Dermis blood vessel endothelial cell (primary cell): ENCODE results near the gene TMEM182. TPM values are rescaled to one million over a fixed set of nuclear protein-coding genes. Genes with fewer than 3 reads are reported as not detected.

ENCODE experiments used
- DNase-seq: peaks from one replicate; pipeline ENCODE4 v3.0.0; 2010
- total RNA-seq: library from RNA; depleted of rRNA; stranded (reverse); fragments of >200 nt; gene quantifications from 2 replicates; pipeline ENCODE4 v1.2.3, GENCODE V29; 2014

TMEM182 gene
- total RNA-seq, 1 donor from 2014 or later = 0.51 TPM

DNA sequence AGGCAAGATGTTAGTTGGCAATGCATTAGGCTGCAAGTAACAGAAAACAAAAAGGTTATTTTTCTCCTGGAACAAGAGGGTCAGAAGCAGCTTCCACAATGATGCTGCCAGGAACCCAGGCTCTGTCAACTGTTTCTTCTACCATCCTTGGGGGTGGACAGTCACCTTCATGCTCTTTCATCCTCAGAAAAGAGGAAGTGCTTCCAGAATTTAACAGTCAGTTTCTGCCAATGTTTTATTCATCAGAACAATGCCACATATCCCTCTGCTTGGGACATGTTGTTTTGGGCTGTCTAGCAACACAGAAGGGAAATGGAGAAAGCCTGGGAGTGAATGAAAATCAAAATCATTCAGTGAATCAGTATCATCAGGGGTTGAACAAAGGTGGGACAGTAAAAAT, 7.1 kb downstream of the TMEM182 start:
- DNase-seq = no peak

DNA sequence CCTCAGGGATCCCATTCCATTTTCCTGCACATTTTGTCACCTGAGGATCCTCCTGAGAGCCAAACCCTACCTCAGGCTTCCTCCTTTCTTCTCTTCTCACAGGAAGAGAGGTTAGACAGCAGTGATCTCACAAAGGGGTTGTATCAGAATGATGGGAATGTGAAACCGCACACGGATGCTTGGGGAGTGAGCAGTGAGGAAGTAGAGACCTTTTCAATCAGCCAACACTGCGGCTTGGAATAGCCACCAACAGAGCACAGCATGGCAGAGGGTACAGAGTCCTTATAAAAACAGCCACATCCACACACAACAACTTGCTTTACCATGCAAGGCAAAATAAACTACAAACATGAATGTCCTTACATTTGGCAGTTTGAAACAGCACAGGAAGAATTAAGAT, 8.7 kb downstream of the TMEM182 start:
- DNase-seq = no peak

DNA sequence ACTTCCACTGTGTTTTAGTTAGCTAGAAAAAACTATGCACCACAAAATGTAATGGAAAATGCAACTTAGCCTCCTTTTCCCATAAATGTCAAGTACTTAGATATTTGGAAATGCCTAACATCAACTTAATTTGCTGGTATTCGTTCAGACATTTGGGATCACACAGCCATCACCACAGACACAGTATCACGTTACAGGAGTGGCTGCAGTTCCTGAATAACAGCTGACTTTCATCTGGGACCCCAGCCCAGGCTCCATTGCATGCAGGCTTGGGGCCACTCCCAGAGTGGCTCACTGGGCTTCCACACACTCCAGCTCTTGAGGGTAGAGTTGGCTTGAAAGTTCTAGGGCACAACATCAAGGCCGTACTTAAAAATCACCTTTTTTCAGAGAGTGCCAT, 9.3 kb downstream of the TMEM182 start:
- no peak for DNase-seq

DNA sequence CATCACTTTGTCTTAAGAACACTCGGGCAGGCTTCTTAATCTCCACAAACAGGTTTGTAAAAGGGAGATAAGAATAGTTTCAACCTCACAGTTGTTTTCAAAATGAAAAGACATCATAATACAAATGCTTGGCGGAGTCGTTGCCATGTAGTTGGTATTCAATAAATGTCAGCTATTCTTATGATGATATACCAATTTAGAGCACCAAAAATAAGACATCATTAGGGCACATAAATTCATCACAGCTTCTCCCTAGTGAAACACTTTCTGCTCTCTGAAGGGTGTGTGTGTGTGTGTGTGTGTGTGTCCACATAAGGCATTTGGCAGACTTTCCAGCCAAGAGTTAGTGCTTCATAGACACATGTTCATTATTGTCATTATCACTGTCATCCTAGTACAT, 10.8 kb downstream of the TMEM182 start:
- DNase-seq = no peak

DNA sequence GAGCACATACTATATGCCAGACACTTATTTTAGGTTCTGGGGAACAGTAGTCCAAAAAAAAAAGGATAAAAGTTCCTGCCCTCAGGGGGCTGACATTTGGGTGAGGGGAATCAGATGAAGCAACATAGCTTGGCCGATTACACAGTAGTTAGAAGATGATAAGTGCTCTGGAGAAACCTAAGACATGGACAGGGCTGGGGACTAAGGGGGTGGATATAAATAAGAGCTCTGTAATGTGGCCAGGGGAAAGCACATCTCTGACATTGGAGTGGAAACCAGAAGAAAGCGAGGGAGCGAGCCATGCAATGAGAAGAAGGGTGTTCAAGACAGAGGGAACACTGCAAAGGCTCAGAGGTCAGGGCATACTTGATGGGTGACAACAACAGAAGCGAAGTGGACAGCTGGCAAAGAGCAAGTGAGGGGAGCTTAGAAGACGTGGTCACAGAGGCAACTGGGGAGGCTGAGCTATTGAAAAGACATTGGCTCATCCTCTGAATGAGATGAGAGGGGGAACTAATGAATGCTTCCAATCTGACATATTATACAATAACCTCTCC, 11.4 kb downstream of the TMEM182 start:
- DNase-seq = no peak

DNA sequence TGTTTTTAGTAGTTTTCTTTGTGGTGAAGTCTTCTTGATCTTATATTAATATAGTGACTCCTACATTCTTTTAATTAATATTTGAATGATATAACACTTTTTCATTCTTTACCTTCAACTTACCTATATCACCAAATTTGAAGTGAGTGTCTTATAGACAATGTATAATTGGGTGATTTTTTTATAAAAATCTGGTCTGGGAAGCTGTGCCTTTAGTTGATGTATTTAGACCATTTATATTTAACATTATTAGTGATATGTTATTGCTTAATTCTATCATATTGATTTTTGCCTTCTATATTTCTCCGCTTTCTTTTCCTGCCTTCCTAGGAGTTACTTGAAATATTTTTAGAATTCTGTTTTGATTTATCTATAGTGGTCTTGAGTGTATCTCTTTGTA, 16.4 kb downstream of the TMEM182 start:
- no peak for DNase-seq

DNA sequence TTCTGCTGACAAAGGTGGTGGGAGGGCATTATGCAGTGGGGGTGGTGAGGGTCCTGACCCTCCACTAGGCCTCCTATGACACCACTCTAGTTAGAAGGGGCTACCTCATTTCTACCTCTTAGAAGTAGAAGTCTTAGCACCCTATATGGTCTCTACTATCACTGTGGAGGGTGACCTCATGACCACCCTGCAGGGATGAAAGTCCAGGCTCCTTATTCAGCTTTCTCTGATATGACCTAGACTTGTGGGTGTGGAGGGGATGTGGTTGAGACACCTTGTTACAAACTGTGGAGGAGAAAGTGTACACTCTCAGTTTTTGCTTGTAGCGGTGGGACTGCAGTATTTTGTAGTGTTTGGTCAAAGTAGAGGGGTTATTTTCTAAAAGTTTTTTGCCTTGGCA, 18.6 kb downstream of the TMEM182 start:
- DNase-seq = no peak

DNA sequence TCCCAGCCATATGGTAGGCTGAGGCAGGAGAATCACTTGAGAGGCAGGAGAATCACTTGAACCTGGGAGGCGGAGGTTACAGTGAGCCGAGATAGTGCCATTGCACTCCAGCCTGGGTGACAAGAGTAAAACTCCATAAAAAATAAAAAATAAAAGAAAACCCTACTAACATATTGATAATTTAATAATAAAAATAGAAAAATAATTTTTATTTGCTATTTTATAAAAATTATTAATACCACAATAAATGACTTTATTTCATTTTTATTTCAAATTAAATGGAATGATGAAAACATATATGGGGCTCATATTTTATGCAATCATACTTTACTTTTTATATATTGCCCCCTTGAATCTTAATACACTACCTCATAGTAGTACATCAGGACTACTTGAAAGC, 20.4 kb downstream of the TMEM182 start:
- DNase-seq = no peak

DNA sequence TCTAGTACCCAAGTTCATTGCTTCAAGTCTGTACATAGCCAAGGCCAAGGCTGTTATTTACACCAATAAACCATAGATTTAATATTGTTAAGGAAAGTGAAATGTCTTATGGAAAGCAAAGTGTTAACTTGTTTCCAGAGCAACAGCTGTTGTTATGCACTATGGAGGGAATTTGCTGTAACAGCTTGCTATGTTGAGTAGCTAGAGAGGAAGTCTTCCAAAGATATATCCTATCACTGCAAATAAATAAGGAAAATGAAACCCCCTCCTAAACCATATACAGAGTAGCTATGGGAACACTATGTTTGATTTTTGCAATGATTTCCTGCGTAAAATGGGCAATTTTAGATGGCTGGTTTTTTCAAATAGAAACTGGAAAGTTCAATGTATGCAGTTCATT, 21.1 kb downstream of the TMEM182 start:
- no peak for DNase-seq

DNA sequence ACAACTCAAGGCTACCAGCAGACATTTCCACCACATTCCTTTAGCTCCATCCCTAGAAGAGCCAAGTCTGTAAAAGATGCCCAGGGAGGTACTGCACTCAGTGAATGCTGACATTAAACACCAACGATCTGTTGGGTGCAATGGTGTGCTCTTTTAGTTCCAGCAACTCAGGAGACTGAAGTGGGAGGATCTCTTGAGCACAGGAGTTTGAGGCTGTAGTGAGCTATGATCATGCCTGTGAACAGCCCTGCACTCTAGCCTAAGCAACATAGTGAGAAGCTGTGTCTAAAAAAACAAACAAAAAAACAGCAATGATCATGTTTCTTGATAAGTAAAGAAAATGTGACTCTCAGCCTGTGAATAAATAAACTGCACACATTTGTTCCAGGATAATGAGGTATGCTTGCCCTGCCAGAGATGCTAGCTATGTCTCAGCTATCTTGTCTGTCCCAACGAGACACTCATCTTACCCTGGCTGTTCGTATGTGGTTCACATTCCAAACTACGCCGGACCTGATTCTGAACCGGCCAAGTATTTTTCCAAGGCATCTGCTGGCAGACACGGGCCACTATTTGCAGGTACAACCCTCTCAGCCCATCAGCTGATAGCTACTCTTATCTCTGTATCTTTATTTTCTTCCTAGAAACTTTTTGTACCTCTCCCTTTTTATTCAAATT, 21.8 kb downstream of the TMEM182 start:
- DNase-seq = no peak

DNA sequence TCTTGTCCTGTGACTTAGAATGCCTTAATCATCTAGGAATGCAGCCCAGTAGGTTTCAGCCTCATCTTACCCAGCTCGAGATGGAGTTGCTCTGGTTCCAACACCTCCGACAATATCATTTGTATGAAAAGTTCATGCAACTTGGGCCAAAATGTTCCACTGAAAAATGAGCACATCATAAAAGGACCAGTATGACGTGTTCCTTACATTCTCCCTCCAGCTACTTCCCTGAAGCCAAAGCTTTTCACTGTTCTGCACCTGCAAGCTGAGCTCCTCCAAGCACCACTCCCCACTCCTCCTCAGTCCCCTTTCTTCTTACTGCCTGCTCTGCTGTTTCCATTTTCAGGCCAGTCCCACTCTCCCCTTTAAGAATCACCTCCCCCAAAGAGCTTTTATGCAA, 23.1 kb downstream of the TMEM182 start:
- DNase-seq = no peak

DNA sequence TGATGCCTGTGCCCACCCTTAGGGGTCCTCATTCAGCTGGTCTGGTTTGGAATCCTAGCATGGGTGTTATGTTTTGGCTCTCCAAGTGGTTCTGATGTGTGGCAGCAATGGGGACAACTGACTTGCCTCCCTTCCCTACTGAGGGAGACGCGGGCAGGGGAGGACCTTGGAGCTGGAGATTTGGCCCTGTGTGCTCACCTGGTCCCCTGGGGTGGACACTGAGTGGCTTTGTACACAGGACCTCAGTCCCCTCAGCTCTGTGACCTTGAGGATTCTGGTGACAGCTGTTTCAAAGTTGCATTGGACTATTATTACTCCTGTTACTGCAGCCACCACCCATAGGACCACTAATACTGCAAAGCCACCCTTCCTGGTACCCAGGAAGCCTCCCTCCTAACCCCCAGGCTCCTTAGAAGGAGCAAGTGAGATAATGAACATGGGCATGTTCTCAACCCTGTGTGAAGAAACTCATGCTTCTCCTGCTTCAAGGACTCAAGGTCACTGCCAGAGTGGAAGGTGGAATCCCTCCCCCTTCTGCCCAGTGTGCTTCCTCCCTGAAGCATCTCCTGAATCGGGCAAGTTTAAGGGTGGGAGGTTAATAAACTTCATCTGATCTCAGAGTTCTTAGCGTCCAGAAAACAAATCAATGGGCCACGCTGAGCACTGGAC, 26.5 kb downstream of the TMEM182 start:
- DNase-seq = no peak

DNA sequence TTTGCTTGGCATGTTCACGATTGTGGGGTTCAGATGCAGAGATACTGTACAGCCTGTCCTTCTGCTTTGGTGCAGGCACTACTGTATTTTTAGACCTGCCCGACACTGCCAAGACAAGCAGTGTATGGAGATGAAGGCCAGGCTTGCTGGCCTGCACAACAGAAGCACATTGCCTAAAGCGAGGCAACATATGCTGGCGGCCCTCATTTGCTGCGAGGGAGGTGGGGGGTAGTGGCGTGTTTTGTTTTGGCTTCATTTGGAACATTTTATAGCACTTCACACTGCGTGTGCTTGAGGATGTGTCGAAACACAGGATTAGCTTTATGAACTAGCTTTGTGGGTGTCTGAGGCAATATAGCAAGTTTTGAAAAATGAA, 27.0 kb downstream of the TMEM182 start:
- DNase-seq = no peak

DNA sequence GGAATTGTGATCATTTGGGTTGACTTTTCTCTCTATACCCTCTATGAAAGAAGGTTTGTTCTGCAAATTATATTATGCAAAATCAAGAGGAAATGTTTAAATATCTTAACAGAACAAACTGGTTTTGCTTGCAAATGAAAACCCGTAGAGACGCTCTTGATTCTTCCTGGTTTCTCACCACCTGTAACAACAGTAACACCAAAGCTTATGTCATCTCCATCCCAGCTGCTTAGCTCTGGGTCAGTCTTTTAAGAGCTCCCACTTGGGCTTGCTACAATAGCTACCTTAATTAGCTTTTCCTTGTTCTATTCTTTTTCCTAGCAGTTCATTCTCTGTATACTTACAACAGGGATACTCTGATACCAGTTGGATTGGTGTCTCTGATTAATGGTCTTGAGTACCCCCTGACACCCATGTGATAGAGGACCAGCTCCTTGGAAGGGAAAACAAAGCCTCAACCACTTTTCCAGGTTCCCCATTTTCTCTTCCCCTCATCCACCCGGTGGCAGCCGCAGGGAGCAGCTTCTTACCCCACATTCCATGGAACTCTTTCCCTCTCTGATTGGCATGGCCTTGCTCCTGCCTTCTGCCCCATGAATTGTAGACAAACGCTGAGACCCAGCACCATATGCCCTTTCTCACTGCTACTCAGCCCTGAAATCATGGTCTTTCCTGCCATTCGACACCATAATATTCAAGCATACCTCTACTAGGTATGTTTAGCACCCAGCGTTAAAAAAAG, 27.7 kb downstream of the TMEM182 start:
- DNase-seq = no peak

DNA sequence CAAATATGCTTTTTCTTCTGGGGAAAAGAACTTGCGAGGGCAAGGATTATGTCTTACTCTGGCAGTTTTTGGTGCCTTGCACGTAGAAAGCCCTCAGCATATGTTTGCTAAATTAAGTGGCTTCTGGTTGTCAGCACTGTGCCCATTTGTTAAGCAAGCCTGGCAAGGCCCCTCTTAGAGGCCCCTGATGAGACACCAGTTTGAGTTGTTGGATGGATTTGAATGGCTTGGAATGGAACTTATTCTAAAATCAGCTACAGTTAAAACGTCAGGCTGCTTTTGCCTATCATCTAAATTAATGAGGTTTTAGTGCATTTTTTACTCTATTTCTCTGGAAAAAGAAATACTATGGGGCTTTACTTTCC, 28.2 kb downstream of the TMEM182 start:
- no peak for DNase-seq

DNA sequence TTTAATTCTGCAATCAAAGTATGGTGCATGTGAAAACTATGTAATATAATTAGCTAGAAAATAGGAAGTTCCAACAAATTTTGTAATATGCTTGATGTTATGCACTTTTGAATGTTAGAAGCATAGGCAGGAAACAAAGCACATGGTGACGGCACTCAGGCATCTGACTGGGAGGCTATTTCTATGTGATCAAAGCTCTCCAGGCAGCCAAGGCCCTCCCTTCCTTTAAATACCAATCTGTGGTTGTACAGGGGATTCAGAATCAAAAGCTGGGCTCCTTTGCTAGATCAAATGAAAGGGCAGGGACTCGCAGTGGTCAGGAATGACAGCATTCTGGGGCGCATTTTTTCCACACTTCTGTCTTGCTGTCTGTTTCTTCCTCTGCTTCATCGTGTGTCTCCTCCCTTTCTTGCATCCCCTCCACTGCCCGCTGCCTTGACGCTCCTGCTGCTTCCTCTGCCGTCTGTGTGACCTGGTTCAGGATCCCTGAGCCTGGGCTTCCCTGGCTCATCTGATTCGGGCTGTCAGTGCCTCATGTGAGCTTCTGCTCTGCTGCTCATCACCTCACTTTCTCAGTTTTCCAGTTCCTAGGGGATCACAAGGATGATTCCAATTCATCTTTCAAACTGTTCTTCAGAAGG, 30.9 kb downstream of the TMEM182 start:
- DNase-seq = no peak

DNA sequence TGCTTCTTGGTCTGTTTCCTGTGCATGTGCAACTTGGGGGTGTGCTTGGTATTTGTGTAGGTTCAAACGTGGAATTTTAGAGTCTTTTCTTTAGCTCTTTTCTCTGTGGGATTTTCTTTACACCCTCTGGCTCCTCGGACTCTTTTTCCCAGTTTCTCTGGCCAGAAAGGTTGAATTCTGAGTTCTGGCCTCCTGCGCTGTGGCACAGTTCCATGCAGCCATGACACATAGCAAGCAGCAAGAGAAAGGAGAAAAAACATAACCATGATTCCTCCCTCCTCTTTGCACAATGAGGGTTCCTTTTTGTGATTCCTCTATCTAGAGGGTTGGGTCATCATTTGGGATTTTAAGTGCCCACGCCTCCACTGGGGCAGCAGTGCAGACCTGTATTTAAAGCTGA, 33.8 kb downstream of the TMEM182 start:
- no peak for DNase-seq

DNA sequence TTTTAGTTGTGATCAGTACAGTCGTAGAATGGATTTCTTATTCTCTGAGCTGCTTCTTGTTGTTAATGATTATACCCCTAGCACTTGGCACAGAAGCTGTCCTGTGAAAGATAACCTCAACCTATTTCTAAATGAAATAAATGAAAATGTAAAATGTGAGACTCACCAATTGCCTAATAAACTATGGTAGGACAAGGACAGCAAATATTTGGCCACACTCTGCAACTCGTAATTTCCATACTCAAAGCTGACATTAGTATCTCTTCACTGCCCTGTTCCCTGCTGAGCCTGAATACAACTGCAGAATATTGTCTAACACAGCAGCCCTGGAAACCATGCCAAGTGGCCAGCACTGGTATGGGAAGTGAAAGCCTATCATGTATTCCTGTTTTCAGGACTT, 34.5 kb downstream of the TMEM182 start:
- no peak for DNase-seq

DNA sequence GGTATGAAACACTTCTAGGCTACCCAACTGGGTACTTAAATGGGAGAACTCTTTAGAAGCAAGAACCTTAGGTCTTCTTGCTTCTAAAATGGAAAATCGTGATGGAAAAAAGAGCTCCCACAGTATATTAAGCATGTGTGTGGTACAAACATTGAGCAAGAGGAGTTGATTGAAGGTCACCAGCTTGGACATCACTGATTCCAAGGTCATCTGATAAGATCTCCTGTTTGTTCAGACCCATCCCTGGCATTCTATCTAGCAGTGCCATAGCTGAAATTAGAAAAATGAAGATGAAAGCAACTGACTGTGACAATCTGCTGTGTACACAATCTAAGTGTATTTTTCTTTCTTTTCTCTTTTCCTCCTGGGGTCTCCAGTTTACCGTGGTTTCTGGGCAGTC, 35.7 kb downstream of the TMEM182 start:
- DNase-seq = no peak

DNA sequence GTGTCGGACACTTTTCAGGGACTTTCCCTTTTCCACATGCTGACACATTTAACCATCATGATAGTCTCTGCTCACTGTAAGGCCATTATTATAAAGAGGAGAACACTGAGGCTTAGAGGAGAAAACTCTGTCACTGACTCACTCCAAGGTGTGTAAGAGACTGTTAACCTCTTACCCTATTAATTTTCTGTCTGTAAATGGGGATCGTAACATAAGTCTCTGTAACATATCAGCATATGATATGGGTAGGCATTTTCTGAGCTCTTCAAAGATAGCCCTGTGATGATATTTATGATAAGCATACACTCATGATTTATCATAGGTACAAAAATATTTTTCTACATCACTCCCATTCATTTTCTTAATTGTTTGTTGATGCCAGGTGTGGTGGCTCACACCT, 36.4 kb downstream of the TMEM182 start:
- DNase-seq = no peak

DNA sequence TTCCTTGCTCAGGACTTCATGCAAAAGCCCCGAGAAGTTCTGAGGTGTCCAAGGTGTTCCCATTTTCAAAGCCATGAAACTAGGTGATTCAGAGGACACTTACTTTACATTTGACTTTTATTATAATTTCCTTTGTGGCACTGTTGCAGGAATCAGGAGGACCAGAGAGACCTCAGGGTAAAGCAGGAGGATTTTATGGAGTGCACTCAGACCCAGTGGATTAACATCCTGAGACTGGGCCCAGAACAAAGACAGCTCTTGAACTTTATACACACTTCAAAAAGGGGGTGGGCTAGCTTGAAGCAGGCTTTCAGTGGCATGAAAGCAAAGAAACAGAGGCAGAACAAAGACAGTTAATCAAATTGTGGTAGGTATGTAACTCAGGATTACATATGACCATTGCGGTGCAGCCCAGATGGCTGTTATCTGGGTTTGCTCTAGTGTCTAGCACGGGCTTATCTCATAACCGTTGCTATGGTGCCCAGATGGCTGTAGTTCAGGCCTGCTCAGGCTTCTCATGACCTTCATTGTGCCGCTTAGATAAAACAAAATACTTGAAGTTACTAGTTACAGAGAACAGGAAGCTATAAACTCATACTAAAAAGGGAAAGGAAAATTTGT, 39.4 kb downstream of the TMEM182 start:
- DNase-seq = peak; percentile 40

DNA sequence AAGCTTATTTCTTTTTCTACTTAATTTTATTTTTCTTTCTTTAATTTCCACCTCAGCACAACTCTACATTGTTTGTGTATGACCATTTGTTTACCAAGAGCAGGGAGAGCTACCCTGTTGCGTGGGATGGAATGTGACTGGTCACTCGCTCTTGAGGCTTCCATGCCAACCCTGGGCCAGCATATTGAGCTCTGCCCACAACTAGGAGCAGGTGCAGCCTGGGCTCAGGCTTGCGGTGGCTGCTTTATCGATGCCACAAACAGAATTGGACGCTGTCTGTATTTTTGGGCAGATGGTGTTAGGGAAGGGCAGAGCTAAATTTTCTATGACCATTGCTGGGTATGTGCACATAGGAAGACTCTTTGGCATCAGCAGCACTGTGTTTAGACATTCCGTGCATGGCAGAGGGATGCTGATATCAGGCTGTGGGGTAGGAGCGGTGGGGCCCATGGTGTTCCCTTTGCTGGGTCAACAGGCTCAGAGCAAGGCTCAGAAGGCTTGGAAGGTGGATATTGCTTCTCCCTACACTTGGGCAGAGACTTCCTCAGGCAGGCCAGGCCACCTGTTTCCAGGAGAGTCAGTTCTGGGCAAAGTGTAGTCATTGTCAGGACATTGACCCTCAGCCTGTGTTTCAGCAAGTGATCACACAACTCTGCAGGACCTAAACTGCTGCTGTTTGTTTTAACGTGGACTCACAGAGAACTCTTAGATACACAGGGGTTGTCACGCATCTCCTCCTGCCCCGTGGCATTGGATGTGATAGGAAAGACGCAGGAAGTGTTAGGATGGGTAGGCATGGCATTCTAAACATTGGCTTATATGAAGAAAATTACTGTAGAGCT, 40.2 kb downstream of the TMEM182 start:
- DNase-seq = no peak
